ENCODE results near the gene MLF2. TPM values are rescaled to one million over a fixed set of nuclear protein-coding genes. Genes with fewer than 3 reads are reported as not detected.

The MLF2 gene
- total and polyA plus RNA-seq, 9 of the 15 experiments (the other 6 are each of a cell fraction or from before 2014, with no cell fraction given), result 11.4 to 190 (median 139) TPM

DNA sequence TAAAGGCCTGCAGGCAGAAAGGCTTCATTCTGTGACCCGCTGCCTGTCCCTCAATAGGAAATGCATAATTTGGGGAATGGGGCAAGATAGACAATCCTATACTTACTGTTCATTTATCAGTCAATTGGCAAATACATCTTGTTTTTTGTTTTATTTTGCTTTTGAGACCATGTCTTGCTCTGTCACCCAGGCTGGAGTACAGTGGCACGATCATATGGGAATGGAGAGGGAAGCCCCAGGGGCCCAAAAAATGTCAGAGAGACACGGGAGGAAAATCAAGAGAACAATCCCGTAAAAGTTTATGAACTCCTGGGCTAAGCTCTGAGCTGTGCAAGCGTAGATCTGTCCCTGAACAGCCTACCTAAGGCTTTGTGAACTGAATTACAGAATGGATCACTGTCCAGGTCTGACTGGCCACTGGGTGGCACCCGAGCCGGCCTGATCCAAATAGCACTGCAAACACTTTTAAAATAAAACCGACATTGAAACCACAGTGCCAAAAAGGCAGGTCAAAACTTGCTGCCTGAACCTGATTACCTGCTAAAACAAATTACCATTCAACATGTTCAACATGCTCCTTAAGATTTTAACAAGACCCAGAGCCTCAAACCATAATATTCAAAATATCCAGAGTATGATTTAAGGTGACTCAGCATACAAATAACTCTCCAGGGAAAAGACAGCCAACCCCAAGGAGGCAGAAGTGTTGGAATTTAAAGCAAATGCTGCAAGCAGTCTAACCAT is 17.3 kb downstream of the MLF2 start (continued):
- TF ChIP-seq REST (IDR thresholded peaks at IDR 0.05; ENCODE audit: borderline replicate concordance) (peak; percentile 74; the same call in 1 of the 2 replicates), REST (CRISPR knock-in tag; IDR thresholded peaks at IDR 0.05; ENCODE audit: low read depth) (no peak), AFF1 (IDR thresholded peaks at IDR 0.05; ENCODE audit: low read depth in 1 of 2, partially characterized antibody in 2 of 2) (no peak), MAX (CRISPR knock-in tag; IDR thresholded peaks at IDR 0.05) (no peak), ARID1B (IDR thresholded peaks at IDR 0.05) (0 out of 2 replicates have a peak, but pooled peaks have one; percentile 22), C11orf30 (IDR thresholded peaks at IDR 0.05; ENCODE audit: low read depth) (peak; percentile 86), HMG20A (CRISPR knock-in tag; conservative IDR thresholded peaks at IDR 0.05) (no peak)
- TF ChIP-seq, protein P1, sequence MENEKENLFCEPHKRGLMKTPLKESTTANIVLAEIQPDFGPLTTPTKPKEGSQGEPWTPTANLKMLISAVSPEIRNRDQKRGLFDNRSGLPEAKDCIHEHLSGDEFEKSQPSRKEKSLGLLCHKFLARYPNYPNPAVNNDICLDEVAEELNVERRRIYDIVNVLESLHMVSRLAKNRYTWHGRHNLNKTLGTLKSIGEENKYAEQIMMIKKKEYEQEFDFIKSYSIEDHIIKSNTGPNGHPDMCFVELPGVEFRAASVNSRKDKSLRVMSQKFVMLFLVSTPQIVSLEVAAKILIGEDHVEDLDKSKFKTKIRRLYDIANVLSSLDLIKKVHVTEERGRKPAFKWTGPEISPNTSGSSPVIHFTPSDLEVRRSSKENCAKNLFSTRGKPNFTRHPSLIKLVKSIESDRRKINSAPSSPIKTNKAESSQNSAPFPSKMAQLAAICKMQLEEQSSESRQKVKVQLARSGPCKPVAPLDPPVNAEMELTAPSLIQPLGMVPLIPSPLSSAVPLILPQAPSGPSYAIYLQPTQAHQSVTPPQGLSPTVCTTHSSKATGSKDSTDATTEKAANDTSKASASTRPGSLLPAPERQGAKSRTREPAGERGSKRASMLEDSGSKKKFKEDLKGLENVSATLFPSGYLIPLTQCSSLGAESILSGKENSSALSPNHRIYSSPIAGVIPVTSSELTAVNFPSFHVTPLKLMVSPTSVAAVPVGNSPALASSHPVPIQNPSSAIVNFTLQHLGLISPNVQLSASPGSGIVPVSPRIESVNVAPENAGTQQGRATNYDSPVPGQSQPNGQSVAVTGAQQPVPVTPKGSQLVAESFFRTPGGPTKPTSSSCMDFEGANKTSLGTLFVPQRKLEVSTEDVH (IDR thresholded peaks at IDR 0.05; ENCODE audit: low read depth, partially characterized antibody), result no peak
- TF ChIP-seq, protein P2, sequence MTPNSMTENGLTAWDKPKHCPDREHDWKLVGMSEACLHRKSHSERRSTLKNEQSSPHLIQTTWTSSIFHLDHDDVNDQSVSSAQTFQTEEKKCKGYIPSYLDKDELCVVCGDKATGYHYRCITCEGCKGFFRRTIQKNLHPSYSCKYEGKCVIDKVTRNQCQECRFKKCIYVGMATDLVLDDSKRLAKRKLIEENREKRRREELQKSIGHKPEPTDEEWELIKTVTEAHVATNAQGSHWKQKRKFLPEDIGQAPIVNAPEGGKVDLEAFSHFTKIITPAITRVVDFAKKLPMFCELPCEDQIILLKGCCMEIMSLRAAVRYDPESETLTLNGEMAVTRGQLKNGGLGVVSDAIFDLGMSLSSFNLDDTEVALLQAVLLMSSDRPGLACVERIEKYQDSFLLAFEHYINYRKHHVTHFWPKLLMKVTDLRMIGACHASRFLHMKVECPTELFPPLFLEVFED (CRISPR knock-in tag; conservative IDR thresholded peaks at IDR 0.05), result no peak

Measured in K562 (cell line).